NB4 (cell line): Measurements from ENCODE around the gene TEF.
"Not testable (repeated sequence)": the region's sequence is repeated elsewhere in the genome, so short reads cannot be mapped to it uniquely, and the experiment has no call there.

Experiments used
- TF ChIP-seq, protein P1 (sequence below): IDR thresholded peaks from 2 replicates; pipeline ENCODE4 v1.6.1; 2011; ENCODE audit warnings: low read depth, low read length
- TF ChIP-seq, protein P2 (sequence below): IDR thresholded peaks from one replicate; pipeline ENCODE4 v1.5.1; 2012; ENCODE audit warnings: low read depth, low read length

DNA sequence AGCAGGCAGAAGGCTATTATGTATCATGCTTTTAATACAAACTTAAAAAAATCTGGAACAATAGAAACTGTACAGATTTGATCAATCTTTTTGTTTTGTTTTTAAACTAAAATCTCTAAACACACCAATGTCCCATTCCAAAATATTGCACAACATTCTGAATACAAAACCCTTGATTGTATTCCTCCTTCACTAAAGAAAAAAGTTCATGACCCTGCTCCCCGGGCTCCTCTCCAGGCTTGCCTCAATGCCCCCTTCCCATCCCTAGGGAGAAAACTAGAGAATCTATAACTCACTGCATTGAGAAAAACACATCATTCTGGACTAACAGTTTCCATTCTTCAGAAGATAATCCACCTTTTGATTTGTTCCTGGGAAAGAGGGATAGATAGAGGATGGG lies 51.7 kb downstream of the TEF start:
- TF ChIP-seq, protein P1, sequence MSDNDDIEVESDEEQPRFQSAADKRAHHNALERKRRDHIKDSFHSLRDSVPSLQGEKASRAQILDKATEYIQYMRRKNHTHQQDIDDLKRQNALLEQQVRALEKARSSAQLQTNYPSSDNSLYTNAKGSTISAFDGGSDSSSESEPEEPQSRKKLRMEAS, result not testable (repeated sequence)
- TF ChIP-seq, protein P2, sequence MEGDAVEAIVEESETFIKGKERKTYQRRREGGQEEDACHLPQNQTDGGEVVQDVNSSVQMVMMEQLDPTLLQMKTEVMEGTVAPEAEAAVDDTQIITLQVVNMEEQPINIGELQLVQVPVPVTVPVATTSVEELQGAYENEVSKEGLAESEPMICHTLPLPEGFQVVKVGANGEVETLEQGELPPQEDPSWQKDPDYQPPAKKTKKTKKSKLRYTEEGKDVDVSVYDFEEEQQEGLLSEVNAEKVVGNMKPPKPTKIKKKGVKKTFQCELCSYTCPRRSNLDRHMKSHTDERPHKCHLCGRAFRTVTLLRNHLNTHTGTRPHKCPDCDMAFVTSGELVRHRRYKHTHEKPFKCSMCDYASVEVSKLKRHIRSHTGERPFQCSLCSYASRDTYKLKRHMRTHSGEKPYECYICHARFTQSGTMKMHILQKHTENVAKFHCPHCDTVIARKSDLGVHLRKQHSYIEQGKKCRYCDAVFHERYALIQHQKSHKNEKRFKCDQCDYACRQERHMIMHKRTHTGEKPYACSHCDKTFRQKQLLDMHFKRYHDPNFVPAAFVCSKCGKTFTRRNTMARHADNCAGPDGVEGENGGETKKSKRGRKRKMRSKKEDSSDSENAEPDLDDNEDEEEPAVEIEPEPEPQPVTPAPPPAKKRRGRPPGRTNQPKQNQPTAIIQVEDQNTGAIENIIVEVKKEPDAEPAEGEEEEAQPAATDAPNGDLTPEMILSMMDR, result not testable (repeated sequence)
